IPS DF 4.7 (cell line): ENCODE results near the gene NPDC1.
"Not testable (repeated sequence)": the region's sequence is repeated elsewhere in the genome, so short reads cannot be mapped to it uniquely, and the experiment has no call there.

ENCODE experiments used
- DNase-seq: peaks from one replicate; pipeline ENCODE4 v3.0.0-alpha.2; 2013; ENCODE audit warnings: low spot score; ENCODE audit errors: extremely low read depth

Gene NPDC1

DNA sequence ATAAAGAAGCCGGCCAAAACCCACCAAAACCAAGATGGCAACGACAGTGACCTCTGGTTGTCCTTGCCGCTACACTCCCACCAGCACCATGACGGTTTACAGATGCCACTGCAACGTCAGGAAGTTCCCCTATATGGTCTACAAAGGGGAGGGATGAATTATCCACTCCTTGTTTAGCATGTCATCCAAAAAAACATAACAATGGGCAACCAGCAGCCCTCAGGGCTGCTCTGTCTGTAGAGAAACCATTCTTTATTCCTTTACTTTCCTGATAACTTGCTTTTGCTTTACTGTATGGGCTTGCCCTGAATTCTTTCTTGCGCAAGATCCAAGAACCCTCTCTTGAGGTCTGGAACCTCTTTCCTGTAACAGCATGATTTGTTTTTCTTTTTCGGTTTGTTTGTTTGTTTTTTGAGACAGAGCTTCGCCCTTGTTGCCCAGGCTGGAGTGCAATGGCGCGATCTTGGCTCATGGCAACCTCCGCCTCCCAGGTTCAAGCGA, 29.3 kb upstream of the NPDC1 start:
- DNase-seq, result no peak

DNA sequence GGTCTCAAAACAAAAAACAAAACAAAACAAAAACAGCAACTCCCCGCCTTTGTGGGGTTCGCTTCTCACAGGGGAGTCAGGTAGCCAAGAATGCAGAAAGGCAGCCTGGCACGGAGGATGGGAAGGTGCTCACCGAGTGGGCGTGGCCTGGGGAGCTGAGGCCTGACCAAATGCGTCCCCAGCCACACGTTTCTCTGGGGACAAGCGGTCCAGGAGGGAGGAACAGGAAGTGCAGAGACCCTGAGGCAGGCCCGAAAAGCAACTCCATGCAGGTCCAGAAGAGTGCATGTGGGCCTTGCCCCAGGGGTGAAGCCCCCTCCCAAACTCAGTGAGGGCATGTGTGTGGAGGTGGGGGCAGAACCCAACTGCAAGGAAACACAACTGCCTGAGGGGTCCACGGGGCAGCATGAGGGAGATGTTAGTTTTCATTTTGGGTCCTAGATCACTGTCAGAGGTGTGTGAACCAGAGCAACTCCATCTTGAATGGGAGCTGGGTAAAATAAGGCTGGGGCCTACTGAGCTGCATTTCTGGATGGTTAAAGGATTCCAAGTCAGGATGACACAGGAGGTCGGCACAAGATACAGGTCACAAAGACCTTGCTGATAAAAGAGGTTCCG, 28.8 kb upstream of the NPDC1 start:
- no peak for DNase-seq

DNA sequence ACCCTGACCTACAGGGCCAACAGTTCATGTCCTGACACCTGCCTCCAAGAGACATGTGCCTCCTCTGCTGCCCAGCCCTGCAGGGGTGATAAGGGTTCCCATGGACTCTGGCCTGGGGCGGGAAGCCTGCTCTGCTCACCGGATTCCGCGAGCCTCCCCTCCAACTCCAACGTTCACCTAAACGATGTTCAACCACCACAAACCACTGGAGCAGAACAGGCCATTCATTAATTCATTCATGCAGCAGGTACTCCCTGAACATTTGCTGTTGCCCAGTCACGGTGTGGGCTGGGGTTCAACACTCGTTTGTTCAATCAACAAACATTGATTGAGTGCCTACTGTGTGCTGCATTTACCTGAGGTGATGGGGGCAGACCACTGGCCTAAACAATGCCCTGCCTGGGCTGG, 28.0 kb upstream of the NPDC1 start:
- no peak for DNase-seq

DNA sequence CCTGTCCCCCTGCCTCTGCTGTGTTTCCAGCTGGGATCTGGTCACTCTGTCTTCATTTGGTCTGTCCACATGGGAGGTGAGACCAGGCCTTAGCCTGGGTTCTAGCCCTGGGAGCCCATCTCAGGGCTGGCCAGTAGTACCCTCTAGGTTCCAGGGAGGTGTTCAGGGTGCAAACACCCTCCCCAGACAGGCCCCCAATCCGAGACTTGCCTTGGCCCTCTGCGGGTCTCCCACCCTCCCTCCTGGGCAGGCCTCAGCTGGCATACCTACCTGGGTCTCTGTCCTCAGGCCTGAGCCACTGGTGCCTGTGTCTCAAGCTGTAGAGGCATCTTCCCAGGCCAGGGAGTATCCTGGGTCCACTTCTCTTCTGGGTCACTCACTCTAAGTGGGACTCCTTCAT, 25.3 kb upstream of the NPDC1 start:
- no peak for DNase-seq

DNA sequence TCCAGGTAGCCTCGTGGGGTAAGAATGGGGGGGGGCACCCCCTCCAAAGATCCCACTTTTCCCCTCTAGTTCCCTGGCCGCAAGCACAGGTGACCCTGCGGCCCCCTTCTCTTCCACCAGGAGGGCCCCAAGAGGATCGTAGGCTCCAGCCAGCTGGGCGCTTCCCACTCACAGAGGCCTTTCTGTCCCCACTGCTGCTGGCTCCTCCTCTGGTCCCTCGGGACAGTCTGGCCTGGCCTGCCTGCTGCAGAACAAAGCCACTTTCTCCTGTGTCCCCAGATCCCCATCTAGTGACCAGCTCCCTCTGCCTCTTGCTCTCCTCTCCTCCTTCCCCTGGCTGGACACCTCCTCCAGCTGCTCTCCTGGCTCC, 24.9 kb upstream of the NPDC1 start:
- DNase-seq, result no peak

DNA sequence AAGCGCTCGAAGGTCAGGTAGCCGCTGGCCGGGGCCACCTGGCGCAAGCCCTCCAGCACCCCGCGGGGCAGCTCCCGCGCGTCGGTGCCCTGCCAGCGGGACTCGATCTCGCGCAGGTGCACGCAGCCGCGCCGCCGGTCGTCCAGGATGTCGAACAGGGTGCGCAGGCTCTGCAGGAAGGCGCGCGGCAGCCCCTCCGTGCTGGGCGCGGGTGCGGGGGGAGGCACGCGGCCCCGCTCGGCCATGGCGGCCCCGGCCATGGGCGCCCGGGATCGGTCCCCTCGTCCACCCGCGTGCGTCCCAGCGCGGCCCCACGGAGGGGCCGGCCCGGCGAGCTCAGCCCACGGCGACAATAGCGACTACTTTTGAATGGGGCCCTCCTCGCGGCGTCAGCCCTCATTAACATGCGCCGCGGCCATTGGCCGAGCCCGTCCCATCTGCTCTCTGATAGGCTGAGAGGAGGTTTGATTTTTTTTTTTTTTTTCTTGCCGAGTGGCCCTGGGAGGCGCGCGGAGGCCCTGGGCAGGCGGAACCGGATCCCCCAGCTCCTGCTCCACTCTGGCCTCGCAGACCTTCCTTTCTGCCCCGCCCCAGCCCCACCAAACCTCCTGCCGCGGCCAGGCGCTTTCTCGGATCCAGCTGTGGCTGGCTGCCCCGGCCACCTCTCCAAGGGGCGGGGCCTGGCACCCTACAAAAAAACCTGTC, 24.4 kb upstream of the NPDC1 start, which contains the start of gene SAPCD2:
Gene SAPCD2, minus strand, starts transcription at position 357 of the 705 bp plus-strand sequence. Its CDS starts 97 bp downstream, at position 260.
- DNase-seq, result no peak

DNA sequence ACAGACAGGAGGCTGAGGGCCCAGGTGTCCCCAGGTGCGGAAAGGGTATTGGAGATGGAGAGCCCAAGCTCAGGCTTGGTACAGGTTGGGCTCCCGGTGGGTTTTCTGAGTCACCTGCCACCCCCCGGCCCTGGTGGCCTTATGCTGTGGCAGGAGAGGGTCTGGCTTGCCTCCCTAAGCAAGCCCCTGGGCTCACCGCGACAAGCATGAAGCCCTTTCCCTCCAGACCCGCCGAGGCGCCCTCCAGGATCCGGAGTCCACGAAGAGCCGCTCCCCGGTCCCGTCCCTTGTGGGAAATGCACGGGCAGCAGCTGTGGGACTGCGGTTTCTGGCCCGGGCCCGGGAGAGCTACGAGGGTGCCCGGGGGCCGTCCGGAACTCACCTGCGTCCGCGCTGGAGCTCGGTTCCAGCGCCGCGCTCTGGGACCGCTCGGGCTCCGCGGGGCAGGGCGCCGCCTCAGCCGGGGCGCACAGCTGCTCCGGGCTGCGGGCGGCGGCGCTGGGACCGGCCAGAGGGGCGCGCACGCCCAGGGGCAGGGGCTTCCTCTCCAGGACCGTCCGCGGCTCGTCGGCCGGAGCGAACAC, 23.6 kb upstream of the NPDC1 start:
- no peak for DNase-seq

DNA sequence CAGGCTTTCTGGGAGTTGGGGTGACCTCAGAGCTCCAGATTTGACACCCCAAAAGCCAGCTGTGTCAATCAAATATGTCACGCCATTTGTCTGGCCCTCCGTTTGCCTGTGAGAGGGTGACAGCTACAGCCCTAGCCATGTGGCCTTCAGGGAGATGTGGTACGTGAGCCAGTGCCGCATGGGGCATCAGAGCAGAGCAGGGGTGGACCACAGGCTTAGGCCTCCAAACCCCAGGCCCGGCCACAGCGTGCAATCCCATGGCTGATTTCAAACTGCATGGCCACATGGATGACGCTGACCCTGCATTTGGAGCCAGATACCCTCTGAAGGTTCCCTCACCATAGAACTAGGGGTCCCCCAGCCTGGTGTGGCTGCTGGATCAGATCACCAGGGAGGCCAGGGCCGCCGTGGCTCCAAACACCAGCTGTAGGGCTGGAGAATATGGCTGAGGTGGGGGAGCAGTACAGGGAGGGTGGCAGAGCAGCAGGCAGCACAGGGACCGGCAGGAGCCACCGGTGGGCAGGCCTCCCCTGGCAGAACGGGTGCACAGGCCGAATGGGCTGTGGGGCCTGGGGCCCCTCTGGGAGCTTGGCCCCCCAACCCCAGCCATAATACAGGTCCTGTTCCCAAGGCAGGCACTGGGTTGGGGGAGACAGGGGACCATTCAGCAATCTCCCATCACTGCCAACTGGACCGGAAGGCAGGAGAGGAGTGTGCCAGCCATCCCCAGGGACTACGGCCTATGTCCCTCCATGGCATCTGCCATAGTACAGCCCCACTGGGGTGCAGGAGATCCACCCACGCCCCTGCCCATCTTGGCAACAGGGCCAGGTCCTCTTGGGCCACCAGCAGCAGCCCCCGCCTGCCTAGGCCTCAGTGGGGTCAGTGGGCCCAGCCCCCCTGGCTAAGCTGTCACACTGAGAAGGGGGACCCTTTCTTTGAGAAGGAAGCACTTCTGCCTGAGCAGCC, 22.8 kb upstream of the NPDC1 start:
- no peak for DNase-seq

DNA sequence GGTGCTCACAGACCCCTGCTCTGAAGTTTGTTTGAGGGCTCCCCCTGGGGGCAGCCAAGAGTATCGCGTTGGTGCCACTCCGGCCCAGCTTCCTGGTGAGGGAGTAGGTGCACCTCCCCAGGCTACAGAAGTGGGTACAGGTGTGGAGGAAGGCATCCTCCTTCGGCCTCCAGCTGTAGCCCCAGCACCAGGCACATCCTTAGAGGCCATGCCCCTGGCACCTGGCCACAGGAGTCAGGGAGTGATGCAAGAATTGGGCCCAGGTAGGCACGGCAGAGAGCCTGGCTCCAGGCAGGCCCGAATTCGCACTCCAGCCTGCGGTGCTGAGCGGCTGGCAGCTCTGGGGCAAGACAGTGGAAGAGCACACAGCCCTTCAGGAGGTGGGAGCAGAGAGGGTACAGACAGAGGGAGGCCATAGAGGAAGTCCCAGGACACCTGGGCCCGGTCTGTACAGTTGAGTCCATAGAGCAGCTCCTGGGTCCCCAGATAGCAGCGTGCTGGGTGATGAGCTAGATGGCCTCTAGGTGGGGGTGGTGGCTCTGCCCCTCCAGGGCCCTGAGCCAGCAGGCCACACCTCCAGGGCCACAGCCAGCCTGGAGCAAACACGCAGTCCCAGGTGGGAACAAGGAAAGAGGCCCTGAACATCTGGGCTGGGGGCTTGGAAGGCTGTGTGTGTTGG, 22.0 kb upstream of the NPDC1 start:
- DNase-seq, result no peak

DNA sequence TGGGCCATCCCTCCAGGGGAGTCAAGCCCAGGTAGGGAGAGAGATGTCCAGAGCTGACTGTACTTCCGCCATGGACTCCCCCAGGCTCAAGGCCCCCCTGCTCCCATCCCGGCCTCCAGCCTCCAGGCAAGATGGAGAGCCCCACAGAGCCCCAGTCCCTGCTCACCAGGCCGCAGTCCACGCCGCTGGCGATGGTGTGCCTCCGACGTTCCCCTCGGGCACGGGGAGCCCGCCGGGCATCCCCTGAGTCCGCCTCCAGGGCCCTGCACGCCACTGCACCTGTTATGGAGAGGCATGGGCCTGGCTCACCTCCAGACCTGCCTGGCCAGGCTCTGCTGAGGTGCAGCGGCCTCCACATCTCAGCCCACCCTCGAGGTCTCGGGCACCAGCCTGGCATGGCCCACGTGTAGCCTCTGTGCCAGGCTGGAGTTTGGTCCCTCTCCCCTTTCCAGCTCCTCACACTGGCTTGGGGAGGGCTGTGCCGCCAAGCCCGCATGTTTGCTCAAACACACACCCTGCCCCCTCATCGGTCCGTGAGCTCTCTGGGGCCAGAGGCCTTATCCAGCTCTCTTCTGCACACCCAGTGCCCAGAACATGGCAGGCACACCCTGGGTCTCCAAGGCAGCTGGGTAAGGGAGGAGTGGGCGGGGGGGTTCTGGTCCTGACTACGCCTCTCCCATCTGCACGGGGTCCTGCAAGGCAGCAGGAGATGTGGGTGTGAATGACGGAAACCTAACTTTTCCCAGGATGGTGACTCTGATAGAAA, 20.3 kb upstream of the NPDC1 start:
- DNase-seq, result no peak

DNA sequence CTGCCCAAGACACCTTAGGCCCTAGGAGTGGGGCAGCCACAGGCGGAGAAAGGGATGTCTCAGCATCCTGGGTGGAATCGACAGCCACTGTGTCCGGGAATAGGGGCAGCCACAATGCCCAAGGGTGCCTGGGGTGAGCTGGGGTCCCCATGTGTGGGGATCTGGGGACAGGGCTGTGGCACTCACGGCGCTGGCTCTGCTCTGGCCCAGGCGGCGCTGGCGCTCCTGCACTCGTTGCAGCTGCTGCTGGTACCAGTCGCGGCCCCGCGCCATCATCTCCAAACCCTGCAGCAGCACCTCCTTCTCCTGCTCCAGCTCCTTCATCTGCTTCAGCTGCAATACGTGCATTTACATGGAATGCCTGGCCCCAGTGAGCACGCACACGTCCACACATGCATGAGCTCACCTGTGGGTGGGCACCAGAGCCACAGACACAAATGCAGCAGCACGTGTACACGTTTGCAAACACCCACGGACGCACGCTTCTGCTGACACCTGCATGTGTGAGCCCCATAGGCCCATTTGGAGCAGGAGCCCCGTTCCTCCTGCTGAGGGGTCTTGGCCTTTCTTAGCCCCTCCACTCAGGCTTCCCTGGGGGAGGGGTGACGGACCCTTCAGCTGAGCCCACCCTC, 19.5 kb upstream of the NPDC1 start:
- no peak for DNase-seq

DNA sequence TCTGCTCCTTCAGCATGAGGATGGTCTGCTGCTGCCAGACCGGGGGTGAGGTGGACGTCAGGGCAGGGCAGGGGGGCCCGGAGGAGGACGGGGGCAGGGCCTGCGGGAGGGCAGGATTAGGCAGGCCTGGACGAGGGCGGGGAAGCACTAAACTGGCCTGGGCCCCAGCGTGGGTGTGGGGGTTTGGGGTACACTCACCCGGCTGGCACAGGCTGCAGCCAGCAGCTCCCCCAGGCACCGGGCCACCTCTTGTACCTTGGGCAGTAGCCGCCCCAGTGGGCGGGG, 18.8 kb upstream of the NPDC1 start:
- no peak for DNase-seq

DNA sequence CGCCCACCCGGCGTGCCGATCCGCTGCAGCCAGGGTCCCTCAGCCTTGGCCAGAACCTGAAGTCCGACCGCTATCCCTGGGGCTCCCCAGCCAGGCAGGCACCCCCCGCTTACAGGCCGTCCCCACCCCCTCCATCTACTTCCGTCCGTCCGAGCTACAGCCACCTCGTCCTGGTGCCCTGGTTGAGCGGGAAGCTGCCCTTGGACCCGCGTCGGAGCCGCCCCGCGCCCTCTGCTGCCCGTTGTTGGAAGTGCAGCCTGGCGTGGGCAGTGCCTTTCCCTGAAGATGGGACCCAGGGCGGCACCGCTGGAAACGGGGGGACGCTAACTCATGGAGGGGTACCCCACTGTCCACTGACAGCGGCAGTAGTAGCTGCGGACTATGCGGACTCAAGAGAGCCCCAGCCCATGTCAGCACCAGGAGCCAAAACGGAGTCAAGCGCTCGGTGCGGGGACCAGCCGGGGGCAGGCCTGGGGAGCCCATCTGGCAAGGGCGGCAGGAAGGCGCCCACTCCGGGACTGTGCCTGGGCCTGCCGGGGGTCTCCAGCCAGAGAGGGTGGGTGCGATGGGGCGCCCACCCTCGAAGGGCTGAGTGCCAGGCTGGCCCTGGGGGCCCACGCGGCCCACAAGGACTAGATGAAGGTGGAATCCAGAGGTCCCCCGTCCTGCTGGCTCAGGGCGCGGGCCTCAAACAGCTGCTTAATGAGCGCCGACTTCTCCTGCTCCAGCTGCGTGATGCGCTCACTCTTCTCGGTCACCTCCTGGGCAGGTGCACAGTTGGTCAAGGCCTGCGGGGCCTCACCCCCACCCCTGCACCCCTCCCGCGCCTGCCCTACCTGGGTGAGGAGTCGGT, 18.3 kb upstream of the NPDC1 start:
- DNase-seq, result no peak

DNA sequence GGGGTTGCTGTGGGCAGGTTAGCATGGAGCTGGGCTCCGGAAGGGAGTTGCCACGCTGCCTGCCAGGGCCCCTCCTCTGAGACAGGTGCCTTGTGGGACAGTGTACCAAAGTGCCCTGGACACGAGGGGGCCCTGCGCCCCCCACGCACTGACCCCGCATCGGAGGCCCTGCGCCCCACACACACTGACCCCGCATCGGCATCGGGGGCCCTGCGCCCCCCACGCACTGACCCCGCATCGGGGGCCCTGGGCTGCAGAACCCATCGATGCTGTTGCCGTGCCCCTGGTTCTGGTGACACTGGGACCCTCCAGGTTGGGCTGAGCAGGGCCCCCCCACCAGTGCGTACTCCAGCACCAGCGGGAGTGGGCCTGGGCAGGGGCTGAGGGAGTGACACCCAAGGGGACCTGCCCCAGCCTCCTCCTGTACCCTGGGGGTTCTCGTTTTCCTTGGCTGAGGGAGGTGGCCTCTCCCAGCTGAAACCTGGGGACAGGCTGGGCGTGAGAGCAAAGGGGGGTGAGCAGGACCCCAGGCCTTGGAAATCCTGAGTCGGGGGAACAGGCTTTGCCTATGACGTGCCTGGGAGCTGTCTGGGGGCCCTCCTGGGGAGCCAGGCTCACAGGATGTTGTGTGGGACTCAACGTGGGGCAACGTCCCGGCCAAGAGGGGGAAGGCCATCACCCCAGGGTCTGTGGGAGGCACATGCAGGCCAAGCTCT, 17.5 kb upstream of the NPDC1 start:
- DNase-seq, result no peak

DNA sequence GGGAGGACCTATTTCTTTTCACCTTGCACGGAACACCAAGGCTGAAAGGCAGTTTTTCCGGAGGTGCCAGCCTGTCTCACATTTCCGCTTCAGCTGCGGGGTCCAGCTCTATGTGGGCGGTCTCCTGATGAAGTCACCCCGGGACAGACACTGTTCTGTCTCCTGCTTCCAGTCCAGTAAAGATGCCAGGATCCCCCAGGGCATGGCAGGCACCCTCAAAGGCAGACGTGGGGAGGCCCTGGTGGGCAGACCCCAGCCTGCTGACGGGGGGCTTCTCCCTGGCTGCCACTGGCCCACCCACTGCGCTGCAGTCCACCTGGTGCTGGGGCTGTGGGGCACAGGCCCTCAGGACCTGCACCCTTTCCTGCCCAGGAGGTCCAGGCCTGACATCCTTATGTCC, 16.8 kb upstream of the NPDC1 start:
- not testable (repeated sequence) for DNase-seq

DNA sequence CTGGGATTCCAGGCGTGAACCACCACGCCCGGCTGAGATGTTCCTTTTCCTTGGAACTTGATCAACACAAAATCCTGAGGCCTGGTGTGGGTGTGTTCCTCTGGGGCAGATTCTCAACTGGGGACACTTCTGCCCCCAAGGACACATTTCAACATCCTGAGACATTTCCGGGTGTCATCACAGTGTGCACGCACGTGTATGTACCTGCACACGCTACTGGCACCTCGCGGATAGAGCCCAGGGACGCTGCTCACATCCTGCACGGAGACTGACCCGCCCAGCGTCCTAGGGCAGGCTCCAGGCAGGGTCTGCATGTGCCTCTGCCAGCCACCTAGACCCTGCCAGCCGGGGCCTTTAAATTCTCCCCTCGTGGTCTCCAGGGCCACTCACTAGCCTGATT, 16.4 kb upstream of the NPDC1 start:
- DNase-seq, result no peak

DNA sequence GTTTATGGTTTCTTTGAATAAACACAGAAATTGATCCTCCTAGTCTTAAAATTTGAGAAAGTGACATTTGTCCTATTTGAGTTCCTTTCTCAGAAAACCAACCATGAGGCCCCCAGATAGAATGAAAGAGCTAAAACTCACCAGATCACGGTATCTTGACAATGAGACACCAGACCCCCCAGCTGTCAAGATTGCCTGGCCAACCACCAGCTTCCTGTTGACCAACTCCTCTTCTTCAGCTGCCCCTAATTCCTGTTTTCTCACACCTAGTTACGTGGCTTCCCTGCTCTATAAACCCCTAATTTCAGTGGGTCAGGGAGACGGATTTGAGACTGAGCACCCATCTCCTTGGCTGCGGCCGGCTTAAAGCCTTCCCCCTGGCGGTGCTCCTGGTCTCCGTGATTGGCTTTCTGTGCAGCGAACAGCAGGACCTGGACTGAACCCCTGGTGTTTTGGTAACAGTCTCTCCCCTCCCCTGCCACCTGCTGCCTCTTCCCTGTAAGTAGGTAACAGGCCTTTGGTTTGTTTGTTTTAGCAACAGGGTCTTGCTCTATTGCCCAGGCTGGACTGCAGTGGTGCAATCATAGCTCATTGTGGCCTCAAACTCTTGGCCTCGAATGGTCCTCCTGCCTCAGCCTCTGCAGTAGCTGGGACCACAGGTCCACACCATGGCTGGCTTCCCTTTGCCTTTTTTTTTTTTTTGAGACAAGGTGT, 12.7 kb upstream of the NPDC1 start:
- no peak for DNase-seq

DNA sequence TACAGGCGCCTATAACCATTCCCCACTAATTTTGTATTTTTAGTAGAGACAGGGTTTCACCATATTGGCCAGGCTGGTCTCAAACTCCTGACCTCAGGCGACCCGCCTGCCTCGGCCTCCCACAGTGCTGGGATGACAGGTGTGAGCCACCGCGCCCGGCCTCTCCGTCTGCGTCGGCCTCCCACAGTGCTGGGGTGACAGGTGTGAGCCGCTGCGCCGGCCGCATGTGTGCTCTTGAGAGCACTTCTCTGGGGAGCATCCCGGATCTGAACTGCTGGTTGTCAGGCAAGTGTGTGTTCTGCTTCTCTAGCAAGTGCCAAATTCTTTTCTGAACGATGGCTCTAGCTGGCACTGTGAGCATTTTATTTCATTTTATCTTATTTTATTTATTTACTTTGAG, 11.6 kb upstream of the NPDC1 start:
- DNase-seq, result no peak
